H1 (cell line): Measurements from ENCODE around the gene BCAS3. TPM values are rescaled to one million over a fixed set of nuclear protein-coding genes. Genes with fewer than 3 reads are reported as not detected.

Source experiments
- CTCF ChIA-PET: fragments of 300-600 bp; sonication (Branson Sonifier 250); formaldehyde crosslinking; loops from one replicate; lab custom pipeline; 2021; ENCODE audit not compliant: partially characterized antibody; lab: Charles Lee
- POLR2A ChIA-PET: fragments of 300-600 bp; sonication (Branson Sonifier 250); formaldehyde crosslinking; loops from one replicate; lab custom pipeline; 2021; ENCODE audit warnings: inconsistent platforms; ENCODE audit not compliant: partially characterized antibody; lab: Charles Lee
- DNase-seq, 2 experiments: peaks; one replicate each; pipeline versions ENCODE4 v3.0.0 to v3.0.0-alpha.2; 2010 to 2022; ENCODE audit warnings: low spot score in 2 of 2, low read depth in 1 of 2, mixed read lengths in 1 of 2
- FAIRE-seq: peaks from 2 replicates; lab custom pipeline; 2011; peaks lifted over from hg19 to GRCh38; lab: Jason Lieb, UNC
- H2AFZ ChIP-seq: 2 replicates; pipeline ENCODE4 v1.8.1; 2012; ENCODE audit warnings: low read length, inconsistent platforms
- H2AK5ac ChIP-seq: 2 replicates; pipeline ENCODE4 v1.6.1; 2013; ENCODE audit warnings: low read depth, low read length
- H2BK120ac ChIP-seq: replicated peaks from 2 replicates; pipeline ENCODE3; 2013; ENCODE audit warnings: low read depth, low read length, inconsistent platforms
- H2BK12ac ChIP-seq: 2 replicates; pipeline ENCODE4 v1.6.1; 2013; ENCODE audit warnings: low read depth, low read length
- H2BK15ac ChIP-seq: 2 replicates; pipeline ENCODE4 v1.6.1; 2013; ENCODE audit warnings: low read length
- H2BK20ac ChIP-seq: 2 replicates; pipeline ENCODE4 v1.6.1; 2013; ENCODE audit warnings: low read length
- H2BK5ac ChIP-seq: 2 replicates; pipeline ENCODE4 v1.6.1; 2013; ENCODE audit warnings: low read depth, low read length
- H3K14ac ChIP-seq: 2 replicates; pipeline ENCODE4 v1.6.1; 2013; ENCODE audit warnings: inconsistent platforms; ENCODE audit not compliant: insufficient read length
- H3K18ac ChIP-seq: 2 replicates; pipeline ENCODE4 v1.6.1; 2013; ENCODE audit warnings: low read length; ENCODE audit errors: extremely low read depth
- H3K23ac ChIP-seq: 2 replicates; pipeline ENCODE4 v1.6.1; 2013; ENCODE audit warnings: inconsistent platforms; ENCODE audit not compliant: insufficient read length
- H3K23me2 ChIP-seq: 2 replicates; pipeline ENCODE4 v1.6.1; 2013; ENCODE audit warnings: low read depth, low read length
- H3K27ac ChIP-seq: 2 replicates; pipeline ENCODE4 v1.6.1; 2011; ENCODE audit warnings: low read depth, low read length, inconsistent platforms
- H3K27me3 ChIP-seq, 4 experiments: replicated peaks in 1 of 4; 1 replicate in 1 of 4; 2 replicates in 3 of 4; pipeline versions ENCODE4 v1.6.1 to v1.8.1; 2011 to 2013; ENCODE audit warnings: low read length in 3 of 4, mild to moderate bottlenecking in 3 of 4, inconsistent platforms in 2 of 4, mixed read lengths in 2 of 4, moderate library complexity in 1 of 4; ENCODE audit not compliant: control insufficient read depth in 3 of 4, insufficient read depth in 3 of 4; ENCODE audit errors: extremely low read depth in 1 of 4
- H3K36me3 ChIP-seq, 4 experiments: 2 replicates each; pipeline versions ENCODE4 v1.6.1 to v1.8.1; 2011 to 2013; ENCODE audit warnings: mild to moderate bottlenecking in 4 of 4, low read length in 3 of 4, moderate library complexity in 2 of 4, control low read depth in 1 of 4, inconsistent platforms in 1 of 4; ENCODE audit not compliant: insufficient read depth in 4 of 4, control insufficient read depth in 2 of 4
- H3K4ac ChIP-seq: replicated peaks from 2 replicates; pipeline ENCODE3; 2013; ENCODE audit warnings: low read length, low read depth, mixed read lengths, inconsistent platforms; ENCODE audit not compliant: insufficient read length
- H3K4me1 ChIP-seq, 4 experiments: replicated peaks in 1 of 4; 1 replicate in 1 of 4; 2 replicates in 3 of 4; pipeline versions ENCODE4 v1.6.1 to v1.8.1; 2011 to 2013; ENCODE audit warnings: low read length in 3 of 4, inconsistent platforms in 2 of 4, mixed read lengths in 1 of 4; ENCODE audit not compliant: insufficient read depth in 4 of 4, control insufficient read depth in 3 of 4
- H3K4me2 ChIP-seq, 2 experiments: 2 replicates each; pipeline versions ENCODE4 v1.6.1 to v1.8.1; 2011 to 2013; ENCODE audit warnings: low read depth in 2 of 2, low read length in 2 of 2, control low read depth in 1 of 2, inconsistent platforms in 1 of 2, mild to moderate bottlenecking in 1 of 2; ENCODE audit not compliant: insufficient read depth in 1 of 2
- H3K4me3 ChIP-seq, 4 experiments: fragments of 200-600, 300-600 bp in 1 of 4; sonication (generic), shearing (Covaris generic), sonication (Bioruptor Twin) in 1 of 4; 2 replicates each; pipeline versions ENCODE4 v1.5.1 to v1.8.1; 2011 to 2016; ENCODE audit warnings: low read length in 4 of 4, low read depth in 3 of 4, control low read depth in 2 of 4, inconsistent platforms in 2 of 4, mild to moderate bottlenecking in 2 of 4, mixed read lengths in 1 of 4, moderate library complexity in 1 of 4; ENCODE audit not compliant: insufficient read depth in 2 of 4; ENCODE audit errors: extremely low read depth in 1 of 4
- H3K56ac ChIP-seq: replicated peaks from 2 replicates; pipeline ENCODE3; 2013; ENCODE audit warnings: low read depth, mild to moderate bottlenecking, mixed read lengths, low read length, inconsistent platforms; ENCODE audit not compliant: insufficient read length
- H3K79me1 ChIP-seq: 2 replicates; pipeline ENCODE4 v1.6.1; 2013; ENCODE audit warnings: low read depth, low read length, control low read depth
- H3K79me2 ChIP-seq, 2 experiments: 2 replicates each; pipeline versions ENCODE4 v1.6.1 to v1.8.1; 2012 to 2013; ENCODE audit warnings: low read length in 2 of 2, mild to moderate bottlenecking in 2 of 2, inconsistent platforms in 1 of 2; ENCODE audit not compliant: insufficient read depth in 2 of 2, control insufficient read depth in 1 of 2
- H3K9ac ChIP-seq, 4 experiments: replicated peaks in 1 of 4; 1 replicate in 1 of 4; 2 replicates in 3 of 4; pipeline versions ENCODE4 v1.6.1 to v1.8.1; 2011 to 2013; ENCODE audit warnings: low read depth in 3 of 4, low read length in 3 of 4, control low read depth in 2 of 4, mild to moderate bottlenecking in 2 of 4, moderate library complexity in 2 of 4, inconsistent platforms in 1 of 4; ENCODE audit errors: extremely low read depth in 1 of 4
- H3K9me3 ChIP-seq, 2 experiments: 2 replicates each; pipeline versions ENCODE4 v1.6.1 to v1.8.1; 2012 to 2013; ENCODE audit warnings: mild to moderate bottlenecking in 2 of 2, moderate library complexity in 2 of 2, control low read depth in 1 of 2, inconsistent platforms in 1 of 2, low read depth in 1 of 2, low read length in 1 of 2, mixed read lengths in 1 of 2; ENCODE audit not compliant: insufficient read depth in 2 of 2
- H4K20me1 ChIP-seq, 2 experiments: replicated peaks in 1 of 2; 2 replicates each; pipeline versions ENCODE3 to v1.8.1; 2011 to 2013; ENCODE audit warnings: inconsistent platforms in 2 of 2, low read length in 2 of 2, mild to moderate bottlenecking in 1 of 2; ENCODE audit not compliant: insufficient read depth in 2 of 2, control insufficient read depth in 1 of 2
- H4K5ac ChIP-seq: 2 replicates; pipeline ENCODE4 v1.6.1; 2013; ENCODE audit warnings: low read length, low read depth, mixed read lengths, inconsistent platforms; ENCODE audit not compliant: insufficient read length
- H4K8ac ChIP-seq: 2 replicates; pipeline ENCODE4 v1.8.0; 2013; ENCODE audit warnings: mild to moderate bottlenecking, moderate library complexity, low read length, inconsistent platforms; ENCODE audit not compliant: insufficient read depth; ENCODE audit errors: extremely low read depth
- H4K91ac ChIP-seq: replicated peaks from 2 replicates; pipeline ENCODE3; 2013; ENCODE audit warnings: low read length, mixed read lengths, inconsistent platforms; ENCODE audit not compliant: insufficient read length
- NRF1 ChIP-seq: IDR thresholded peaks from 2 replicates; pipeline ENCODE4 v1.6.1; 2011; ENCODE audit warnings: mild to moderate bottlenecking, low read depth, low read length, improper control_type of control experiment
- POLR2AphosphoS5 ChIP-seq: IDR thresholded peaks from 2 replicates; pipeline ENCODE4 v1.6.1; 2011; ENCODE audit warnings: low read depth, low read length
- WGBS, 2 experiments: shearing (Covaris generic) in 1 of 2; methylation state at CpG; one replicate each; pipeline versions ENCODE4 v1.1.6 to v1.1.7; 2013 to 2015; ENCODE audit warnings: low lambda C conversion rate in 2 of 2, mixed read lengths in 2 of 2, inconsistent platforms in 1 of 2, low coverage in 1 of 2, missing lambda C conversion rate in 1 of 2; ENCODE audit not compliant: insufficient replicate concordance in 2 of 2, insufficient coverage in 1 of 2, insufficient read length in 1 of 2; ENCODE audit errors: extremely low coverage in 1 of 2, missing lambda C conversion rate in 1 of 2; 5-methylcytosine and 5-hydroxymethylcytosine counted together
- polyA plus RNA-seq, 7 experiments: library from polyadenylated mRNA; depleted of rRNA in 3 of 7; stranded (reverse) in 5 of 7; unstranded in 2 of 7; fragments of >200 nt in 5 of 7; fragments of 200-250 nt in 2 of 7; gene quantifications; 1 replicate in 5 of 7; 2 replicates in 1 of 7; 4 replicates in 1 of 7; pipeline versions ENCODE4 v1.2.1 to v1.2.3, GENCODE V29; 2011 to 2013; ENCODE audit warnings: missing spikeins in 2 of 7, mixed read lengths in 2 of 7
- total RNA-seq: library from RNA; stranded (reverse); fragmentation: NEBNext Ultra II Directional; extraction: Animal tissue kit (Norgen Biotek cat#: 25700); gene quantifications from 2 replicates; pipeline ENCODE4 v1.2.1, GENCODE V29; 2021

Gene BCAS3
- total and polyA plus RNA-seq, 2 of the 8 experiments (the other 6 are each of a cell fraction or from before 2014, with no cell fraction given) = 9.9 to 13.3 TPM

GRCh38 chr17:60857556-60858080 is 180.0 kb downstream of the BCAS3 start:
- no peak overlapping the region for H4K8ac ChIP-seq
- H3K4me3 ChIP-seq = no peak overlapping the region
- H3K4me1 ChIP-seq = no peaks in the 10 kb centered on the region
- H3K27ac ChIP-seq = no peak overlapping the region
- no peak overlapping the region for H3K4me2 ChIP-seq
- no peak overlapping the region for H2BK12ac ChIP-seq
- no peak overlapping the region for H3K9ac ChIP-seq
- H3K23ac ChIP-seq = no peak overlapping the region
- no peak overlapping the region for H2AFZ ChIP-seq
- no peak overlapping the region for H2BK20ac ChIP-seq
- H3K79me1 ChIP-seq = no peaks in the 10 kb centered on the region
- H2BK5ac ChIP-seq = no peak overlapping the region
- H4K20me1 ChIP-seq = no peaks in the 10 kb centered on the region
- H3K14ac ChIP-seq = no peak overlapping the region
- no peak for DNase-seq
- no peak overlapping the region for H3K56ac ChIP-seq
- TF ChIP-seq POLR2AphosphoS5 (no peak), NRF1 (no peak)
- TF ChIP-seq, all 59 proteins: peak for 0
- Histone ChIP-seq H3K36me3 (no peaks in the 10 kb centered on the region), H4K5ac (no peak overlapping the region), H3K4ac (no peak overlapping the region), H2BK15ac (no peak overlapping the region), H3K9me3 (no peaks in the 10 kb centered on the region), H3K79me2 (no peaks in the 10 kb centered on the region), H2AK5ac (no peak overlapping the region), H3K27me3 (no peaks in the 10 kb centered on the region), H2BK120ac (no peak overlapping the region), H3K23me2 (no peaks in the 10 kb centered on the region), H3K18ac (no peak overlapping the region), H4K91ac (no peak overlapping the region)
- no peak for FAIRE-seq
- POLR2A ChIA-PET = no interaction called here
- 87% methylated on average over 6 of the region's 6 CpGs; no CpG with 5 or more reads in 1 of the 2 experiments for WGBS, 2 experiments
- CTCF ChIA-PET = no interaction called here
